Fibroblast of lung (primary cell): ENCODE measurements around the gene ATP8A2. TPM values are rescaled to one million over a fixed set of nuclear protein-coding genes. Genes with fewer than 3 reads are reported as not detected.

Source experiments
- DNase-seq, 2 donors: peaks; one replicate each; pipeline versions ENCODE4 v3.0.0 to v3.0.0-alpha.2; 2010; ENCODE audit warnings: low read depth in 2 of 2
- H2AFZ ChIP-seq: 2 replicates; pipeline ENCODE4 v1.5.1; 2012; ENCODE audit warnings: low read length, control low read depth, inconsistent platforms
- H3K27ac ChIP-seq: 2 replicates; pipeline ENCODE4 v1.5.1; 2011; ENCODE audit warnings: low read length, control low read depth; ENCODE audit not compliant: insufficient read depth
- H3K27me3 ChIP-seq: 2 replicates; pipeline ENCODE4 v1.5.1; 2011; ENCODE audit warnings: mild to moderate bottlenecking, low read length; ENCODE audit not compliant: control insufficient read depth, insufficient read depth
- H3K36me3 ChIP-seq: 2 replicates; pipeline ENCODE4 v1.5.1; 2011; ENCODE audit warnings: low read length; ENCODE audit not compliant: control insufficient read depth, insufficient read depth
- H3K4me1 ChIP-seq: 2 replicates; pipeline ENCODE4 v1.5.1; 2011; ENCODE audit warnings: low read length; ENCODE audit not compliant: control insufficient read depth, insufficient read depth; ENCODE audit errors: extremely low read depth
- H3K4me2 ChIP-seq: 2 replicates; pipeline ENCODE4 v1.5.1; 2011; ENCODE audit warnings: low read length, control low read depth; ENCODE audit not compliant: insufficient read depth; ENCODE audit errors: extremely low read depth
- H3K4me3 ChIP-seq, 4 experiments: fragments of 200-600 bp in 1 of 4; sonication (generic) in 1 of 4; replicated peaks in 1 of 4; 2 replicates each; pipeline ENCODE4 v1.5.1; 2011 to 2016; ENCODE audit warnings: low read length in 4 of 4, low read depth in 3 of 4, mild to moderate bottlenecking in 3 of 4, control low read depth in 2 of 4, inconsistent platforms in 1 of 4, mixed read lengths in 1 of 4; ENCODE audit not compliant: insufficient read depth in 1 of 4; ENCODE audit errors: control extremely low read depth in 1 of 4
- H3K79me2 ChIP-seq: 2 replicates; pipeline ENCODE4 v1.5.1; 2012; ENCODE audit warnings: mild to moderate bottlenecking, low read length, inconsistent platforms; ENCODE audit not compliant: control insufficient read depth, insufficient read depth
- H3K9ac ChIP-seq: 2 replicates; pipeline ENCODE4 v1.5.1; 2011; ENCODE audit warnings: mild to moderate bottlenecking, low read length, control low read depth; ENCODE audit not compliant: insufficient read depth
- H3K9me3 ChIP-seq: 2 replicates; pipeline ENCODE4 v1.5.1; 2012; ENCODE audit warnings: low read depth, low read length; ENCODE audit not compliant: control insufficient read depth, insufficient read depth
- H4K20me1 ChIP-seq: 2 replicates; pipeline ENCODE4 v1.5.1; 2011; ENCODE audit warnings: low read length; ENCODE audit not compliant: control insufficient read depth, insufficient read depth; ENCODE audit errors: extremely low read depth
- EZH2 ChIP-seq: IDR thresholded peaks from 2 replicates; pipeline ENCODE4 v1.5.1; 2012; ENCODE audit warnings: low read length, control low read depth, mild to moderate bottlenecking; ENCODE audit errors: missing control alignments
- polyA plus RNA-seq, 2 donors: library from polyadenylated mRNA; depleted of rRNA in 1 of 2; stranded (reverse) in 1 of 2; unstranded in 1 of 2; fragments of >200 nt; gene quantifications; 2 replicates each; pipeline ENCODE4 v1.2.1, GENCODE V29; 2011 to 2012; ENCODE audit warnings: missing spikeins in 1 of 2
- total RNA-seq: library from RNA; depleted of rRNA; stranded (reverse); fragments of >200 nt; gene quantifications from 2 replicates; pipeline ENCODE4 v1.2.1, GENCODE V29; 2014
- TF ChIP-seq, protein P1 (sequence below), 2 donors: IDR thresholded peaks in 1 of 2; conservative IDR thresholded peaks in 1 of 2; 1 replicate in 1 of 2; 2 replicates in 1 of 2; pipeline ENCODE4 v1.5.1; 2011 to 2012; ENCODE audit warnings: low read length in 2 of 2, control low read depth in 1 of 2, inconsistent platforms in 1 of 2, low read depth in 1 of 2, mild to moderate bottlenecking in 1 of 2

ATP8A2 gene
- total and polyA plus RNA-seq, 2 donors (not counting 1 experiment from before 2014, with no cell fraction given), result under 0.01 to 0.01 TPM

DNA sequence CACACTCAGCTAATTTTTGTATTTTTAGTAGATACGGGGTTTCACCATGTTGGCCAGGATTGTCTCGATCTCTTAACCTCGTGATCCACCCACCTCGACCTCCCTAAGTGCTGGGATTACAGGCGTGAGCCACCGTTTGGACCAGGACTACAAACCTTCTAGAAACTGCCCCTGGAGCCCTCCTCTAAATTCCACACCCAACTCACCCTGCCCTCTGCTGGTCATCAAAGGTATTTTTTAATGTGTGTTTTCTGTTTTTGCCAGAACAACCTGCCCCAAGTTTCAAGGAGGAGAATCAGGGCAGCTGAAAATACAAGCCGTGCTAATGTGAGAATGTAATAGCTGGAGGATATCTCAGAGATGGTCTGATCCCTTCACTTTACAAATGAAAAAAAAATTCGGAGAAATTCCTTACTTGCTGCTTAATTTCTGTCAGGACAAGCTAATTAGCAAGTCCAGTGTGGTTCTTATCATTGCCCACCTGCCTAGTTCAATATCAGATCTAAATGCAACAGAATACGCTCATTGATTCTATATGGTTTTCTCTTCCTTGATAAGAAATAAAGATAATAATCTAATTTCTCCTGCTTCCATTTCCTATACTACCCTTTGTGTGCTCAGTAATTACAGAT is 4.1 kb downstream of the ATP8A2 start:
- no peaks in the 10 kb centered on the region for H3K36me3 ChIP-seq
- peak; percentile 19 to 49 for DNase-seq
- H3K9me3 ChIP-seq, result no peaks in the 10 kb centered on the region
- no peaks in the 10 kb centered on the region for H3K79me2 ChIP-seq
- H3K4me1 ChIP-seq, result no peaks in the 10 kb centered on the region
- no peak overlapping the region for H3K9ac ChIP-seq
- no peaks in the 10 kb centered on the region for H4K20me1 ChIP-seq
- TF ChIP-seq EZH2, result no peak
- TF ChIP-seq, protein P1, sequence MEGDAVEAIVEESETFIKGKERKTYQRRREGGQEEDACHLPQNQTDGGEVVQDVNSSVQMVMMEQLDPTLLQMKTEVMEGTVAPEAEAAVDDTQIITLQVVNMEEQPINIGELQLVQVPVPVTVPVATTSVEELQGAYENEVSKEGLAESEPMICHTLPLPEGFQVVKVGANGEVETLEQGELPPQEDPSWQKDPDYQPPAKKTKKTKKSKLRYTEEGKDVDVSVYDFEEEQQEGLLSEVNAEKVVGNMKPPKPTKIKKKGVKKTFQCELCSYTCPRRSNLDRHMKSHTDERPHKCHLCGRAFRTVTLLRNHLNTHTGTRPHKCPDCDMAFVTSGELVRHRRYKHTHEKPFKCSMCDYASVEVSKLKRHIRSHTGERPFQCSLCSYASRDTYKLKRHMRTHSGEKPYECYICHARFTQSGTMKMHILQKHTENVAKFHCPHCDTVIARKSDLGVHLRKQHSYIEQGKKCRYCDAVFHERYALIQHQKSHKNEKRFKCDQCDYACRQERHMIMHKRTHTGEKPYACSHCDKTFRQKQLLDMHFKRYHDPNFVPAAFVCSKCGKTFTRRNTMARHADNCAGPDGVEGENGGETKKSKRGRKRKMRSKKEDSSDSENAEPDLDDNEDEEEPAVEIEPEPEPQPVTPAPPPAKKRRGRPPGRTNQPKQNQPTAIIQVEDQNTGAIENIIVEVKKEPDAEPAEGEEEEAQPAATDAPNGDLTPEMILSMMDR (conservative IDR thresholded peaks at IDR 0.05 in 1 of 2, IDR thresholded peaks at IDR 0.05 in 1 of 2; ENCODE audit: low read depth in 1 of 2, low read length in 2 of 2), result peak; percentile 66 to 70
- no peak overlapping the region for H3K4me3 ChIP-seq
- no peak overlapping the region for H3K27ac ChIP-seq
- H2AFZ ChIP-seq, result no peak overlapping the region
- H3K4me2 ChIP-seq, result no peak overlapping the region
- peaks cover 30% of the 10 kb centered on the region for H3K27me3 ChIP-seq

DNA sequence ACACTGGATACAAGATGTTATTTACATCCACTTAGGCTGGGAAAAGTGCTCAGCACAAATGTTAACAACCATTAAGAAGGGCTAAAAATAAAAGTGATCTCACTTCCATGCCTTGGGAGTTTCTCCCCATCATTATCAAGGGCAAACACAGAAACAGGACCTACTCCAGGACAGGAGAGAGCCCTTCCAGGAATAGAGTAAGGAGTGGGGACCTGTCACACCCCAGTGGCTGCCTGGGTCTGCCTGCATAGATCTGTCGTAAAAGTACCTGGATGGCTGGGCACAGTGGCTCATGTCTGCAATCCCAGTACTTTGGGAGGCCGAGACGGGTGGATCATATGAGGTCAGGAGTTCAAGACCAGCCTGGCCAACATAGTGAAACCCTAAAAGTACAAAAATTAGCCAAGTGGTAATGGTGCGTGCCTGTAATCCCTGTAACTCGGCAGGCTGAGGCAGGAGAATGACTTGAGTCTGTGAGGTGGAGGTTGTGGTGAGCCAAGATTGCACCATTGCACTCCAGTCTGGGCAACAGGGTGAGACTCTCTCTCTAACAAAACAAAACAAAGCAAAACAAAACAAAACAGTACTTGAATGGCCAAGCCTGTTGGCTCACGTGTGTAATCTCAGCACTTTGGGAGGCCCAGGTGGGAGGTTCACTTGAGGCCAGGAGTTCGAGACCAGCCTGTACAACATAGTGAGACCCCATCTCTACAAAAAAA is 5.6 kb downstream of the ATP8A2 start:
- H3K4me3 ChIP-seq, result no peak overlapping the region
- H3K9me3 ChIP-seq, result no peaks in the 10 kb centered on the region
- no peak overlapping the region for H3K27ac ChIP-seq
- no peak overlapping the region for H3K4me2 ChIP-seq
- no peak overlapping the region for H3K9ac ChIP-seq
- TF ChIP-seq, protein P1 (conservative IDR thresholded peaks at IDR 0.05 in 1 of 2, IDR thresholded peaks at IDR 0.05 in 1 of 2; ENCODE audit: low read depth in 1 of 2, low read length in 2 of 2), result no peak
- TF ChIP-seq EZH2, result no peak
- no peaks in the 10 kb centered on the region for H3K79me2 ChIP-seq
- H3K4me1 ChIP-seq, result no peaks in the 10 kb centered on the region
- H3K36me3 ChIP-seq, result no peaks in the 10 kb centered on the region
- H4K20me1 ChIP-seq, result no peaks in the 10 kb centered on the region
- no peak overlapping the region for H2AFZ ChIP-seq
- peaks cover 20% of the 10 kb centered on the region for H3K27me3 ChIP-seq
- no peak for DNase-seq

DNA sequence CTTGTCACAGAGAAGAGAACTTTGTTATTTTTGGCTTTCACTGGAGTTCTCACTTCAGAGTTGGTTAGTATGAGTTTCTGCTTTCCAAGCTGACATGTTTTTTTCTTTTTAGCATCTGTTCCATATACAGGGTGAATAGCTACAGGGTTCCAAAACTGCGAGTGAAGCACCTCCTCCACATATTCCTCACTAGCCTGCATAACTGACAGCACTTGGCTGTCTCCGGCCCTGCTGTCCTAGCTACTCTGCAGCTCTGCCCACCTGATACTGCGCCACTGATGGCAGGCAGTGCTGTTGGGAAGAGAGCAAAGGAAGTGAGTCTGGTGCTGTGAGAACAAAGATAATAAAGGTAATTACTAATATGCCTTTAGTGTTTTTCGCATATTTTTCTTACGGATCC is 6.8 kb downstream of the ATP8A2 start:
- H3K27ac ChIP-seq, result no peak overlapping the region
- peaks cover 9% of the 10 kb centered on the region for H3K27me3 ChIP-seq
- no peaks in the 10 kb centered on the region for H3K4me1 ChIP-seq
- H3K36me3 ChIP-seq, result no peaks in the 10 kb centered on the region
- no peaks in the 10 kb centered on the region for H3K9me3 ChIP-seq
- H3K4me3 ChIP-seq, result no peak overlapping the region
- no peaks in the 10 kb centered on the region for H3K79me2 ChIP-seq
- H2AFZ ChIP-seq, result no peak overlapping the region
- no peak for DNase-seq
- no peak overlapping the region for H3K9ac ChIP-seq
- no peak overlapping the region for H3K4me2 ChIP-seq
- H4K20me1 ChIP-seq, result no peaks in the 10 kb centered on the region
- TF ChIP-seq EZH2, result no peak
- TF ChIP-seq, protein P1 (conservative IDR thresholded peaks at IDR 0.05 in 1 of 2, IDR thresholded peaks at IDR 0.05 in 1 of 2; ENCODE audit: low read depth in 1 of 2, low read length in 2 of 2), result no peak
